SU-DHL-6 (cell line): Measurements from ENCODE around the gene SIRPA.

Experiments used
- EZH2phosphoT487 ChIP-seq: fragments of 200-600 bp; sonication (generic), shearing (Covaris generic); conservative IDR thresholded peaks from 2 replicates; pipeline ENCODE4 v1.6.1; 2018; ENCODE audit warnings: mild to moderate bottlenecking, antibody characterized with exemption, low read length, moderate library complexity, mixed read lengths
- TF ChIP-seq, protein P1 (sequence below): fragments of 200-600 bp; sonication (generic); IDR thresholded peaks from one replicate; pipeline ENCODE4 v1.5.1; 2017; ENCODE audit warnings: antibody characterized with exemption, mild to moderate bottlenecking, low read length, moderate library complexity; ENCODE audit not compliant: insufficient read depth, poor library complexity, severe bottlenecking

DNA sequence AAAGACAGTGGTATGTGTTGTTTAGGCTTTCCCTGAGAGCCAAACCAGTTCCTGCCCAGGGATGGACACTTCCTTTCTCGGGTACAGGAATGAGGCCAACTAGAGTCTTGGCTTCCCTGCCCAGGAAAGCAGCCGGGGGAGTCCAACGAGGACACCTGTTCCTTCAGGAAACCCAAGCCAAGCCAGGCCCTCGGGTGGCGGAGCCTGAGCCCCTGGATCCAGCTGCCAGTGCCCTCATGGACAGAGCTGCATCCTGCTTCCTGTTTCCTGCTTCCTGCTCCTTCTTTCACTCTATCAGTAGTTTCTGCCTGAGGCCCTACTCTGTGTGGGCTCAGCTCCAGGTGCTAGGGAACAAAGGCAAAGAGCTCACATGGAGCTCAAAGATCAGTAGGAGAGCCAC is 7.9 kb upstream of the SIRPA start:
- TF ChIP-seq, protein P1, sequence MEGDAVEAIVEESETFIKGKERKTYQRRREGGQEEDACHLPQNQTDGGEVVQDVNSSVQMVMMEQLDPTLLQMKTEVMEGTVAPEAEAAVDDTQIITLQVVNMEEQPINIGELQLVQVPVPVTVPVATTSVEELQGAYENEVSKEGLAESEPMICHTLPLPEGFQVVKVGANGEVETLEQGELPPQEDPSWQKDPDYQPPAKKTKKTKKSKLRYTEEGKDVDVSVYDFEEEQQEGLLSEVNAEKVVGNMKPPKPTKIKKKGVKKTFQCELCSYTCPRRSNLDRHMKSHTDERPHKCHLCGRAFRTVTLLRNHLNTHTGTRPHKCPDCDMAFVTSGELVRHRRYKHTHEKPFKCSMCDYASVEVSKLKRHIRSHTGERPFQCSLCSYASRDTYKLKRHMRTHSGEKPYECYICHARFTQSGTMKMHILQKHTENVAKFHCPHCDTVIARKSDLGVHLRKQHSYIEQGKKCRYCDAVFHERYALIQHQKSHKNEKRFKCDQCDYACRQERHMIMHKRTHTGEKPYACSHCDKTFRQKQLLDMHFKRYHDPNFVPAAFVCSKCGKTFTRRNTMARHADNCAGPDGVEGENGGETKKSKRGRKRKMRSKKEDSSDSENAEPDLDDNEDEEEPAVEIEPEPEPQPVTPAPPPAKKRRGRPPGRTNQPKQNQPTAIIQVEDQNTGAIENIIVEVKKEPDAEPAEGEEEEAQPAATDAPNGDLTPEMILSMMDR = no peak
- TF ChIP-seq EZH2phosphoT487 = no peak
